ENCODE results near the gene IRF3.

Gene IRF3

GRCh38 chr19:49676784-49677230 lies 11.2 kb upstream of the IRF3 start:
- Histone ChIP-seq H2BK120ac (ENCODE audit: low read depth, low read length) (no peak overlapping the region), H2BK5ac (ENCODE audit: low read depth, low read length, poor library complexity, severe bottlenecking) (no peak overlapping the region), H3K4me2 (ENCODE audit: low read length, poor library complexity, severe bottlenecking) (peak overlapping the region; percentile 66), H3K4ac (ENCODE audit: low read depth in 1 of 2, low read length in 2 of 2) (no peak overlapping the region), H3K36me3 (ENCODE audit: control insufficient read depth in 1 of 2, insufficient read depth in 2 of 2, low read depth in 1 of 2, low read length in 2 of 2) (peaks cover 7 to 22% of the 10 kb centered on the region in 2 experiments), H3K23ac (ENCODE audit: low read length in 2 of 2) (no peak overlapping the region), H3K14ac (ENCODE audit: low read length in 2 of 2) (no peak overlapping the region), H3K4me1 (ENCODE audit: control insufficient read depth, insufficient read depth, low read depth, low read length) (peaks cover 36% of the 10 kb centered on the region), H3K9me3 (ENCODE audit: control insufficient read depth, low read length) (no peaks in the 10 kb centered on the region), H3K4me3 (ENCODE audit: insufficient read depth in 1 of 2, low read depth in 1 of 2, low read length in 2 of 2) (peak overlapping the region; percentile 98 to 99), H3K79me1 (replicated peaks; ENCODE audit: low read length, poor library complexity, severe bottlenecking) (no peaks in the 10 kb centered on the region), H3K27me3 (ENCODE audit: control insufficient read depth in 1 of 2, insufficient read depth in 1 of 2, low read length in 2 of 2) (no peaks in the 10 kb centered on the region), H2AK5ac (ENCODE audit: low read length, severe bottlenecking) (no peak overlapping the region), H4K8ac (ENCODE audit: low read length) (no peak overlapping the region), H2AFZ (ENCODE audit: low read depth, low read length) (no peak overlapping the region), H3K27ac (ENCODE audit: low read length, poor library complexity, severe bottlenecking) (no peak overlapping the region), H2BK12ac (ENCODE audit: low read length in 2 of 2) (no peak overlapping the region), H3K9ac (ENCODE audit: low read length) (peak overlapping the region; percentile 98), H3K18ac (ENCODE audit: low read depth in 1 of 2, low read length in 2 of 2) (peak overlapping the region in 1 of 2 experiments; percentile 98), H4K91ac (ENCODE audit: low read length) (no peak overlapping the region), H2BK15ac (ENCODE audit: low read depth, poor library complexity, severe bottlenecking) (no peak overlapping the region)
- under 1% methylated on average over 34 of the region's 34 CpGs for WGBS
- DNase-seq: peak; percentile 100

- H3K27me3 ChIP-seq (ENCODE audit: control insufficient read depth in 1 of 2, insufficient read depth in 1 of 2, low read length in 2 of 2): no peaks in the 10 kb centered on the region
- H3K4me2 ChIP-seq (ENCODE audit: low read length, poor library complexity, severe bottlenecking): peak overlapping the region; percentile 73
- no peak overlapping the region for H2BK120ac ChIP-seq (ENCODE audit: low read depth, low read length)
- WGBS: 4% methylated on average over 27 of the region's 27 CpGs
- H3K4ac ChIP-seq (ENCODE audit: low read depth in 1 of 2, low read length in 2 of 2): no peak overlapping the region
- H2BK15ac ChIP-seq (ENCODE audit: low read depth, poor library complexity, severe bottlenecking): peak overlapping the region; percentile 80
- DNase-seq: peak; percentile 95
- H3K79me1 ChIP-seq (replicated peaks; ENCODE audit: low read length, poor library complexity, severe bottlenecking): no peaks in the 10 kb centered on the region
- peak overlapping the region; percentile 96 for H3K27ac ChIP-seq (ENCODE audit: low read length, poor library complexity, severe bottlenecking)
- H3K9ac ChIP-seq (ENCODE audit: low read length): peak overlapping the region; percentile 98
- peak overlapping the region; percentile 37 to 72 for H3K4me3 ChIP-seq (ENCODE audit: insufficient read depth in 1 of 2, low read depth in 1 of 2, low read length in 2 of 2)
- H4K8ac ChIP-seq (ENCODE audit: low read length): peak overlapping the region; percentile 86
- peaks cover 35% of the 10 kb centered on the region for H3K4me1 ChIP-seq (ENCODE audit: control insufficient read depth, insufficient read depth, low read depth, low read length)
- no peak overlapping the region for H3K23ac ChIP-seq (ENCODE audit: low read length in 2 of 2)
- peak overlapping the region; percentile 82 to 87 for H2BK12ac ChIP-seq (ENCODE audit: low read length in 2 of 2)
- peak overlapping the region; percentile 88 for H2AK5ac ChIP-seq (ENCODE audit: low read length, severe bottlenecking)
- no peak overlapping the region for H3K14ac ChIP-seq (ENCODE audit: low read length in 2 of 2)
- H3K18ac ChIP-seq (ENCODE audit: low read depth in 1 of 2, low read length in 2 of 2): peak overlapping the region; percentile 64 to 95
- no peak overlapping the region for H4K91ac ChIP-seq (ENCODE audit: low read length)
- H2BK5ac ChIP-seq (ENCODE audit: low read depth, low read length, poor library complexity, severe bottlenecking): peak overlapping the region; percentile 98
- H3K36me3 ChIP-seq (ENCODE audit: control insufficient read depth in 1 of 2, insufficient read depth in 2 of 2, low read depth in 1 of 2, low read length in 2 of 2): peaks cover 3 to 18% of the 10 kb centered on the region in 2 experiments
- H3K9me3 ChIP-seq (ENCODE audit: control insufficient read depth, low read length): no peaks in the 10 kb centered on the region
- H2AFZ ChIP-seq (ENCODE audit: low read depth, low read length): no peak overlapping the region
Observed at GRCh38 chr19:49676136-49676783, 10.6 kb upstream of the IRF3 start.

GRCh38 chr19:49672131-49672919 lies 6.7 kb upstream of the IRF3 start:
- Histone ChIP-seq H4K91ac (ENCODE audit: low read length) (peak overlapping the region; percentile 61), H3K4ac (ENCODE audit: low read depth in 1 of 2, low read length in 2 of 2) (peak overlapping the region in 1 of 2 experiments; percentile 83), H2BK5ac (ENCODE audit: low read depth, low read length, poor library complexity, severe bottlenecking) (no peak overlapping the region), H3K27me3 (ENCODE audit: control insufficient read depth in 1 of 2, insufficient read depth in 1 of 2, low read length in 2 of 2) (no peaks in the 10 kb centered on the region), H2AK5ac (ENCODE audit: low read length, severe bottlenecking) (no peak overlapping the region), H3K79me1 (replicated peaks; ENCODE audit: low read length, poor library complexity, severe bottlenecking) (peaks cover 19% of the 10 kb centered on the region), H2BK15ac (ENCODE audit: low read depth, poor library complexity, severe bottlenecking) (peak overlapping the region; percentile 63), H3K4me2 (ENCODE audit: low read length, poor library complexity, severe bottlenecking) (peak overlapping the region; percentile 67), H3K36me3 (ENCODE audit: control insufficient read depth in 1 of 2, insufficient read depth in 2 of 2, low read depth in 1 of 2, low read length in 2 of 2) (peaks cover 17 to 27% of the 10 kb centered on the region in 2 experiments), H2AFZ (ENCODE audit: low read depth, low read length) (no peak overlapping the region), H4K8ac (ENCODE audit: low read length) (peak overlapping the region; percentile 95), H3K18ac (ENCODE audit: low read depth in 1 of 2, low read length in 2 of 2) (peak overlapping the region in 1 of 2 experiments; percentile 81), H3K9ac (ENCODE audit: low read length) (peak overlapping the region; percentile 73), H3K23ac (ENCODE audit: low read length in 2 of 2) (no peak overlapping the region), H3K9me3 (ENCODE audit: control insufficient read depth, low read length) (no peaks in the 10 kb centered on the region), H3K14ac (ENCODE audit: low read length in 2 of 2) (no peak overlapping the region), H3K27ac (ENCODE audit: low read length, poor library complexity, severe bottlenecking) (no peak overlapping the region), H3K4me1 (ENCODE audit: control insufficient read depth, insufficient read depth, low read depth, low read length) (peaks cover 9% of the 10 kb centered on the region), H2BK12ac (ENCODE audit: low read length in 2 of 2) (no peak overlapping the region), H3K4me3 (ENCODE audit: insufficient read depth in 1 of 2, low read depth in 1 of 2, low read length in 2 of 2) (no peak overlapping the region), H2BK120ac (ENCODE audit: low read depth, low read length) (no peak overlapping the region)
- 29% methylated on average over 27 of the region's 28 CpGs for WGBS
- peak; percentile 79 for DNase-seq

GRCh38 chr19:49669516-49669915 lies 3.9 kb upstream of the IRF3 start:
- WGBS: 95% methylated on average over 3 of the region's 3 CpGs

More at GRCh38 chr19:49669516-49669915, 3.9 kb upstream of the IRF3 start:
- no peak overlapping the region for H3K23ac ChIP-seq (ENCODE audit: low read length in 2 of 2)
- H4K8ac ChIP-seq (ENCODE audit: low read length): no peak overlapping the region
- H2BK15ac ChIP-seq (ENCODE audit: low read depth, poor library complexity, severe bottlenecking): no peak overlapping the region
- H3K9ac ChIP-seq (ENCODE audit: low read length): no peak overlapping the region
- H3K14ac ChIP-seq (ENCODE audit: low read length in 2 of 2): no peak overlapping the region
- no peaks in the 10 kb centered on the region for H3K27me3 ChIP-seq (ENCODE audit: control insufficient read depth in 1 of 2, insufficient read depth in 1 of 2, low read length in 2 of 2)
- no peak overlapping the region for H2AK5ac ChIP-seq (ENCODE audit: low read length, severe bottlenecking)
- H3K4me1 ChIP-seq (ENCODE audit: control insufficient read depth, insufficient read depth, low read depth, low read length): peaks cover 13% of the 10 kb centered on the region
- no peak overlapping the region for H3K27ac ChIP-seq (ENCODE audit: low read length, poor library complexity, severe bottlenecking)
- H3K9me3 ChIP-seq (ENCODE audit: control insufficient read depth, low read length): no peaks in the 10 kb centered on the region
- H2BK120ac ChIP-seq (ENCODE audit: low read depth, low read length): no peak overlapping the region
- no peak overlapping the region for H4K91ac ChIP-seq (ENCODE audit: low read length)
- peaks cover 17 to 27% of the 10 kb centered on the region in 2 experiments for H3K36me3 ChIP-seq (ENCODE audit: control insufficient read depth in 1 of 2, insufficient read depth in 2 of 2, low read depth in 1 of 2, low read length in 2 of 2)
- H2BK12ac ChIP-seq (ENCODE audit: low read length in 2 of 2): no peak overlapping the region
- no peak for DNase-seq
- no peak overlapping the region for H3K4me2 ChIP-seq (ENCODE audit: low read length, poor library complexity, severe bottlenecking)
- H3K4me3 ChIP-seq (ENCODE audit: insufficient read depth in 1 of 2, low read depth in 1 of 2, low read length in 2 of 2): no peak overlapping the region
- no peak overlapping the region for H3K18ac ChIP-seq (ENCODE audit: low read depth in 1 of 2, low read length in 2 of 2)
- H3K4ac ChIP-seq (ENCODE audit: low read depth in 1 of 2, low read length in 2 of 2): no peak overlapping the region
- H2BK5ac ChIP-seq (ENCODE audit: low read depth, low read length, poor library complexity, severe bottlenecking): no peak overlapping the region
- H3K79me1 ChIP-seq (replicated peaks; ENCODE audit: low read length, poor library complexity, severe bottlenecking): peaks cover 28% of the 10 kb centered on the region
- no peak overlapping the region for H2AFZ ChIP-seq (ENCODE audit: low read depth, low read length)
